Progenitor cell of endocrine pancreas (in vitro differentiated cells): Measurements from ENCODE around the gene MOB3B. TPM values are rescaled to one million over a fixed set of nuclear protein-coding genes. Genes with fewer than 3 reads are reported as not detected.

Experiments used
- DNase-seq: peaks from one replicate; pipeline ENCODE4 v3.0.0; 2021; ENCODE audit warnings: low spot score; ENCODE audit not compliant: unreplicated experiment
- H3K27ac Mint-ChIP-seq: 2 replicates; pipeline ENCODE4 v1.8.0; 2021; ENCODE audit warnings: mild to moderate bottlenecking, moderate library complexity, mixed read lengths
- H3K27me3 Mint-ChIP-seq: 2 replicates; pipeline ENCODE4 v1.8.0; 2021; ENCODE audit warnings: mixed read lengths
- H3K36me3 Mint-ChIP-seq: 2 replicates; pipeline ENCODE4 v1.8.0; 2022; ENCODE audit warnings: mixed read lengths; ENCODE audit not compliant: insufficient read depth
- H3K4me1 Mint-ChIP-seq: 2 replicates; pipeline ENCODE4 v1.8.0; 2021; ENCODE audit warnings: low read depth, mixed read lengths
- H3K4me3 Mint-ChIP-seq: 2 replicates; pipeline ENCODE4 v1.8.0; 2021; ENCODE audit warnings: low read depth, mild to moderate bottlenecking, moderate library complexity, mixed read lengths
- H3K9me3 Mint-ChIP-seq: 2 replicates; pipeline ENCODE4 v1.8.0; 2021; ENCODE audit warnings: low read depth, mixed read lengths
- CTCF ChIP-seq: fragments of 200-600 bp; sonication (generic); IDR thresholded peaks from one replicate; pipeline ENCODE4 v1.5.0; 2021; ENCODE audit warnings: antibody characterized with exemption, mild to moderate bottlenecking; ENCODE audit not compliant: unreplicated experiment
- total RNA-seq: library from RNA; stranded (reverse); gene quantifications from 2 replicates; pipeline ENCODE4 v1.2.1, GENCODE V29; 2021

Gene MOB3B
- total RNA-seq, 1 donor from 2014 or later, result 15.4 TPM

- Mint-ChIP-seq H3K4me1 (peaks cover 58% of the 10 kb centered on the region), H3K27ac (no peak overlapping the region)
Measured at GRCh38 chr9:27429917-27430316, 99.7 kb downstream of the MOB3B start.

GRCh38 chr9:27429436-27429835, 100.2 kb downstream of the MOB3B start:
- Mint-ChIP-seq H3K27ac (peak overlapping the region; percentile 54), H3K9me3 (no peaks in the 10 kb centered on the region)

More at GRCh38 chr9:27429917-27430316, 99.7 kb downstream of the MOB3B start:
- no peak for DNase-seq
- Mint-ChIP-seq H3K9me3 (no peaks in the 10 kb centered on the region), H3K36me3 (no peaks in the 10 kb centered on the region), H3K4me3 (no peak overlapping the region), H3K27me3 (no peaks in the 10 kb centered on the region)
- TF ChIP-seq CTCF, result no peak

GRCh38 chr9:27428551-27428950, 101.1 kb downstream of the MOB3B start:
- Mint-ChIP-seq H3K27me3 (no peaks in the 10 kb centered on the region), H3K36me3 (no peaks in the 10 kb centered on the region), H3K27ac (no peak overlapping the region), H3K4me3 (no peak overlapping the region), H3K4me1 (peaks cover 49% of the 10 kb centered on the region), H3K9me3 (no peaks in the 10 kb centered on the region)
- DNase-seq, result no peak
- no peak for TF ChIP-seq CTCF

More at GRCh38 chr9:27429436-27429835, 100.2 kb downstream of the MOB3B start:
- no peak overlapping the region for H3K4me3 Mint-ChIP-seq
- H3K36me3 Mint-ChIP-seq, result no peaks in the 10 kb centered on the region
- TF ChIP-seq CTCF, result no peak
- no peak for DNase-seq
- H3K4me1 Mint-ChIP-seq, result peaks cover 54% of the 10 kb centered on the region
- H3K27me3 Mint-ChIP-seq, result no peaks in the 10 kb centered on the region

- no peak for DNase-seq
- H3K27me3 Mint-ChIP-seq, result no peaks in the 10 kb centered on the region
- H3K9me3 Mint-ChIP-seq, result no peaks in the 10 kb centered on the region
- TF ChIP-seq CTCF, result no peak
- no peaks in the 10 kb centered on the region for H3K36me3 Mint-ChIP-seq
- H3K27ac Mint-ChIP-seq, result no peak overlapping the region
- peaks cover 51% of the 10 kb centered on the region for H3K4me1 Mint-ChIP-seq
- no peak overlapping the region for H3K4me3 Mint-ChIP-seq
Measured at GRCh38 chr9:27427272-27427643, 102.4 kb downstream of the MOB3B start.

- Mint-ChIP-seq H3K27me3 (no peaks in the 10 kb centered on the region), H3K36me3 (no peaks in the 10 kb centered on the region), H3K4me1 (peaks cover 47% of the 10 kb centered on the region), H3K27ac (peak overlapping the region; percentile 38), H3K4me3 (no peak overlapping the region), H3K9me3 (no peaks in the 10 kb centered on the region)
- TF ChIP-seq CTCF, result no peak
- no peak for DNase-seq
Measured at GRCh38 chr9:27426511-27427271, 102.9 kb downstream of the MOB3B start.
